ENCODE data around the gene KCNC4. TPM values are rescaled to one million over a fixed set of nuclear protein-coding genes. Genes with fewer than 3 reads are reported as not detected.
A peak's percentile ranks its signal among the peaks of the same experiment; 100 is the strongest.

Gene KCNC4
- total RNA-seq, 2 experiments from 2014 or later = 5.6 to 17.8 TPM

DNA sequence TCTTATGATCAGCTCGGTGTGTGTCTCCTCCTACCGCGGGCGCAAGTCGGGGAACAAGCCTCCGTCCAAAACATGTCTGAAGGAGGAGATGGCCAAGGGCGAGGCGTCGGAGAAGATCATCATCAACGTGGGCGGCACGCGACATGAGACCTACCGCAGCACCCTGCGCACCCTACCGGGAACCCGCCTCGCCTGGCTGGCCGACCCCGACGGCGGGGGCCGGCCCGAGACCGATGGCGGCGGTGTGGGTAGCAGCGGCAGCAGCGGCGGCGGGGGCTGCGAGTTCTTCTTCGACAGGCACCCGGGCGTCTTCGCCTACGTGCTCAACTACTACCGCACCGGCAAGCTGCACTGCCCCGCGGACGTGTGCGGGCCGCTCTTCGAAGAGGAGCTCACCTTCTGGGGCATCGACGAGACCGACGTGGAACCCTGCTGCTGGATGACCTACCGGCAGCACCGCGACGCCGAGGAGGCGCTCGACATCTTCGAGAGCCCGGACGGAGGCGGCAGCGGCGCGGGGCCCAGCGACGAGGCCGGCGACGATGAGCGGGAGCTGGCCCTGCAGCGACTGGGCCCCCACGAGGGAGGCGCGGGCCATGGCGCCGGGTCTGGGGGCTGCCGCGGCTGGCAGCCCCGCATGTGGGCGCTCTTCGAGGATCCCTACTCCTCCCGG, 1.5 kb downstream of the KCNC4 start:
- ChIA-PET CTCF (ENCODE audit: unreplicated experiment) (no interaction called here), POLR2A (interaction anchor here (1.4 kb wide), 1 partner anchor 126 kb away, joined by 3 read pairs; no protein-coding TSS in a partner anchor)
- Histone ChIP-seq H3K9me2 (ENCODE audit: insufficient read depth, low read length) (no peaks in the 10 kb centered on the region), H3K4me2 (ENCODE audit: low read length) (peak overlapping the region; percentile 94), H4K20me1 (ENCODE audit: insufficient read depth, low read length) (no peaks in the 10 kb centered on the region; the same call in 1 of the 2 replicates), H3K27ac (ENCODE audit: low read depth, low read length, poor library complexity, severe bottlenecking) (no peak overlapping the region), H3K4me1 (ENCODE audit: insufficient read depth, low read length, poor library complexity, severe bottlenecking) (peaks cover 31% of the 10 kb centered on the region), H3K79me2 (ENCODE audit: insufficient read depth, low read depth, low read length) (no peaks in the 10 kb centered on the region), H3K9me3 (ENCODE audit: low read length) (no peaks in the 10 kb centered on the region), H2AFZ (ENCODE audit: low read length) (peak overlapping the region; percentile 80; the same call in 1 of the 2 replicates), H3K36me3 (ENCODE audit: insufficient read depth, low read length) (no peaks in the 10 kb centered on the region), H3K4me3 (ENCODE audit: low read depth, low read length, poor library complexity, severe bottlenecking) (peak overlapping the region; percentile 71)
- intact Hi-C loops (cut with micrococcal nuclease; ENCODE audit: unreplicated experiment) = no loop called here
- no peak for TF ChIP-seq EZH2phosphoT487 (IDR thresholded peaks at IDR 0.05; ENCODE audit: borderline replicate concordance, low read depth, low read length)
- TF ChIP-seq, protein P1, sequence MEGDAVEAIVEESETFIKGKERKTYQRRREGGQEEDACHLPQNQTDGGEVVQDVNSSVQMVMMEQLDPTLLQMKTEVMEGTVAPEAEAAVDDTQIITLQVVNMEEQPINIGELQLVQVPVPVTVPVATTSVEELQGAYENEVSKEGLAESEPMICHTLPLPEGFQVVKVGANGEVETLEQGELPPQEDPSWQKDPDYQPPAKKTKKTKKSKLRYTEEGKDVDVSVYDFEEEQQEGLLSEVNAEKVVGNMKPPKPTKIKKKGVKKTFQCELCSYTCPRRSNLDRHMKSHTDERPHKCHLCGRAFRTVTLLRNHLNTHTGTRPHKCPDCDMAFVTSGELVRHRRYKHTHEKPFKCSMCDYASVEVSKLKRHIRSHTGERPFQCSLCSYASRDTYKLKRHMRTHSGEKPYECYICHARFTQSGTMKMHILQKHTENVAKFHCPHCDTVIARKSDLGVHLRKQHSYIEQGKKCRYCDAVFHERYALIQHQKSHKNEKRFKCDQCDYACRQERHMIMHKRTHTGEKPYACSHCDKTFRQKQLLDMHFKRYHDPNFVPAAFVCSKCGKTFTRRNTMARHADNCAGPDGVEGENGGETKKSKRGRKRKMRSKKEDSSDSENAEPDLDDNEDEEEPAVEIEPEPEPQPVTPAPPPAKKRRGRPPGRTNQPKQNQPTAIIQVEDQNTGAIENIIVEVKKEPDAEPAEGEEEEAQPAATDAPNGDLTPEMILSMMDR (conservative IDR thresholded peaks at IDR 0.05; ENCODE audit: low read length) = no peak
- TSS peak; percentile 73 for BruUV-seq (replicated peaks)
- no peak for DNase-seq (ENCODE audit: low spot score)

- CTCF ChIA-PET (ENCODE audit: unreplicated experiment) = no interaction called here
- Histone ChIP-seq H4K20me1 (ENCODE audit: insufficient read depth, low read length) (no peaks in the 10 kb centered on the region; the same call in 1 of the 2 replicates), H3K9me3 (ENCODE audit: low read length) (no peaks in the 10 kb centered on the region), H3K9me2 (ENCODE audit: insufficient read depth, low read length) (no peaks in the 10 kb centered on the region), H3K4me1 (ENCODE audit: insufficient read depth, low read length, poor library complexity, severe bottlenecking) (peaks cover 31% of the 10 kb centered on the region), H3K27ac (ENCODE audit: low read depth, low read length, poor library complexity, severe bottlenecking) (no peak overlapping the region), H2AFZ (ENCODE audit: low read length) (no peak overlapping the region), H3K79me2 (ENCODE audit: insufficient read depth, low read depth, low read length) (no peaks in the 10 kb centered on the region), H3K36me3 (ENCODE audit: insufficient read depth, low read length) (no peaks in the 10 kb centered on the region), H3K4me3 (ENCODE audit: low read depth, low read length, poor library complexity, severe bottlenecking) (peak overlapping the region; percentile 52), H3K4me2 (ENCODE audit: low read length) (peak overlapping the region; percentile 94)
- BruUV-seq (replicated peaks) = no TSS peak
- peak; percentile 24 for DNase-seq (ENCODE audit: low spot score)
- intact Hi-C loops (cut with micrococcal nuclease; ENCODE audit: unreplicated experiment) = no loop called here
- POLR2A ChIA-PET = interaction anchor here (1.4 kb wide), 1 partner anchor 126 kb away, joined by 3 read pairs; no protein-coding TSS in a partner anchor
- TF ChIP-seq, protein P1 (conservative IDR thresholded peaks at IDR 0.05; ENCODE audit: low read length) = no peak
- no peak for TF ChIP-seq EZH2phosphoT487 (IDR thresholded peaks at IDR 0.05; ENCODE audit: borderline replicate concordance, low read depth, low read length)
Observed at GRCh38 chr1:110212169-110213142, 2.3 kb downstream of the KCNC4 start.
